Measurements from ENCODE around the gene FAN1. TPM values are rescaled to one million over a fixed set of nuclear protein-coding genes. Genes with fewer than 3 reads are reported as not detected.

The FAN1 gene
- total and polyA plus RNA-seq, 9 of the 15 experiments (the other 6 are each of a cell fraction or from before 2014, with no cell fraction given) = 1.5 to 16.8 (median 12.0) TPM

GRCh38 chr15:30903497-30904187 is at the start of gene FAN1 (continued):
- TF ChIP-seq, protein P1, sequence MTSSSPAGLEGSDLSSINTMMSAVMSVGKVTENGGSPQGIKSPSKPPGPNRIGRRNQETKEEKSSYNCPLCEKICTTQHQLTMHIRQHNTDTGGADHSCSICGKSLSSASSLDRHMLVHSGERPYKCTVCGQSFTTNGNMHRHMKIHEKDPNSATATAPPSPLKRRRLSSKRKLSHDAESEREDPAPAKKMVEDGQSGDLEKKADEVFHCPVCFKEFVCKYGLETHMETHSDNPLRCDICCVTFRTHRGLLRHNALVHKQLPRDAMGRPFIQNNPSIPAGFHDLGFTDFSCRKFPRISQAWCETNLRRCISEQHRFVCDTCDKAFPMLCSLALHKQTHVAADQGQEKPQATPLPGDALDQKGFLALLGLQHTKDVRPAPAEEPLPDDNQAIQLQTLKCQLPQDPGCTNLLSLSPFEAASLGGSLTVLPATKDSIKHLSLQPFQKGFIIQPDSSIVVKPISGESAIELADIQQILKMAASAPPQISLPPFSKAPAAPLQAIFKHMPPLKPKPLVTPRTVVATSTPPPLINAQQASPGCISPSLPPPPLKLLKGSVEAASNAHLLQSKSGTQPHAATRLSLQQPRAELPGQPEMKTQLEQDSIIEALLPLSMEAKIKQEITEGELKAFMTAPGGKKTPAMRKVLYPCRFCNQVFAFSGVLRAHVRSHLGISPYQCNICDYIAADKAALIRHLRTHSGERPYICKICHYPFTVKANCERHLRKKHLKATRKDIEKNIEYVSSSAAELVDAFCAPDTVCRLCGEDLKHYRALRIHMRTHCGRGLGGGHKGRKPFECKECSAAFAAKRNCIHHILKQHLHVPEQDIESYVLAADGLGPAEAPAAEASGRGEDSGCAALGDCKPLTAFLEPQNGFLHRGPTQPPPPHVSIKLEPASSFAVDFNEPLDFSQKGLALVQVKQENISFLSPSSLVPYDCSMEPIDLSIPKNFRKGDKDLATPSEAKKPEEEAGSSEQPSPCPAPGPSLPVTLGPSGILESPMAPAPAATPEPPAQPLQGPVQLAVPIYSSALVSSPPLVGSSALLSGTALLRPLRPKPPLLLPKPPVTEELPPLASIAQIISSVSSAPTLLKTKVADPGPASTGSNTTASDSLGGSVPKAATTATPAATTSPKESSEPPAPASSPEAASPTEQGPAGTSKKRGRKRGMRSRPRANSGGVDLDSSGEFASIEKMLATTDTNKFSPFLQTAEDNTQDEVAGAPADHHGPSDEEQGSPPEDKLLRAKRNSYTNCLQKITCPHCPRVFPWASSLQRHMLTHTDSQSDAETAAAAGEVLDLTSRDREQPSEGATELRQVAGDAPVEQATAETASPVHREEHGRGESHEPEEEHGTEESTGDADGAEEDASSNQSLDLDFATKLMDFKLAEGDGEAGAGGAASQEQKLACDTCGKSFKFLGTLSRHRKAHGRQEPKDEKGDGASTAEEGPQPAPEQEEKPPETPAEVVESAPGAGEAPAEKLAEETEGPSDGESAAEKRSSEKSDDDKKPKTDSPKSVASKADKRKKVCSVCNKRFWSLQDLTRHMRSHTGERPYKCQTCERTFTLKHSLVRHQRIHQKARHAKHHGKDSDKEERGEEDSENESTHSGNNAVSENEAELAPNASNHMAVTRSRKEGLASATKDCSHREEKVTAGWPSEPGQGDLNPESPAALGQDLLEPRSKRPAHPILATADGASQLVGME (CRISPR knock-in tag; IDR thresholded peaks at IDR 0.05) = no peak
- TF ChIP-seq RBM15 (IDR thresholded peaks at IDR 0.05; ENCODE audit: insufficient read depth, low read length) (no peak), ZNF707 (CRISPR knock-in tag; conservative IDR thresholded peaks at IDR 0.05) (no peak), ETV5 (CRISPR knock-in tag; IDR thresholded peaks at IDR 0.05; ENCODE audit: low read depth) (peak; percentile 23; the same call in 1 of the 2 replicates), MEF2A (IDR thresholded peaks at IDR 0.05; ENCODE audit: control insufficient read depth, low read depth, low read length) (no peak), ZNF146 (CRISPR knock-in tag; IDR thresholded peaks at IDR 0.05; ENCODE audit: unreplicated experiment) (no peak), POLR2B (IDR thresholded peaks at IDR 0.05; ENCODE audit: low read depth, partially characterized antibody) (peak; percentile 55), POLR3A (IDR thresholded peaks at IDR 0.05; ENCODE audit: borderline replicate concordance, extremely low read depth, insufficient read depth, insufficient read length) (no peak), ZBTB9 (CRISPR knock-in tag; IDR thresholded peaks at IDR 0.05) (peak; percentile 39; the same call in 1 of the 2 replicates), ZBTB8A (IDR thresholded peaks at IDR 0.05; ENCODE audit: partially characterized antibody) (no peak), ZNF174 (CRISPR knock-in tag; IDR thresholded peaks at IDR 0.05) (no peak), STAG1 (CRISPR knock-in tag; IDR thresholded peaks at IDR 0.05; ENCODE audit: borderline replicate concordance) (0 out of 2 replicates have a peak, but pooled peaks have one; percentile 9), ZFP1 (CRISPR knock-in tag; IDR thresholded peaks at IDR 0.05) (no peak), MCM5 (IDR thresholded peaks at IDR 0.05; ENCODE audit: low read depth) (no peak), MTF1 (CRISPR knock-in tag; IDR thresholded peaks at IDR 0.05; ENCODE audit: borderline replicate concordance) (no peak)
- TF ChIP-seq, protein P2, sequence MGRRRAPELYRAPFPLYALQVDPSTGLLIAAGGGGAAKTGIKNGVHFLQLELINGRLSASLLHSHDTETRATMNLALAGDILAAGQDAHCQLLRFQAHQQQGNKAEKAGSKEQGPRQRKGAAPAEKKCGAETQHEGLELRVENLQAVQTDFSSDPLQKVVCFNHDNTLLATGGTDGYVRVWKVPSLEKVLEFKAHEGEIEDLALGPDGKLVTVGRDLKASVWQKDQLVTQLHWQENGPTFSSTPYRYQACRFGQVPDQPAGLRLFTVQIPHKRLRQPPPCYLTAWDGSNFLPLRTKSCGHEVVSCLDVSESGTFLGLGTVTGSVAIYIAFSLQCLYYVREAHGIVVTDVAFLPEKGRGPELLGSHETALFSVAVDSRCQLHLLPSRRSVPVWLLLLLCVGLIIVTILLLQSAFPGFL (CRISPR knock-in tag; IDR thresholded peaks at IDR 0.05) = no peak
